ENCODE data around the gene SCAANT1.

Gene SCAANT1

DNA sequence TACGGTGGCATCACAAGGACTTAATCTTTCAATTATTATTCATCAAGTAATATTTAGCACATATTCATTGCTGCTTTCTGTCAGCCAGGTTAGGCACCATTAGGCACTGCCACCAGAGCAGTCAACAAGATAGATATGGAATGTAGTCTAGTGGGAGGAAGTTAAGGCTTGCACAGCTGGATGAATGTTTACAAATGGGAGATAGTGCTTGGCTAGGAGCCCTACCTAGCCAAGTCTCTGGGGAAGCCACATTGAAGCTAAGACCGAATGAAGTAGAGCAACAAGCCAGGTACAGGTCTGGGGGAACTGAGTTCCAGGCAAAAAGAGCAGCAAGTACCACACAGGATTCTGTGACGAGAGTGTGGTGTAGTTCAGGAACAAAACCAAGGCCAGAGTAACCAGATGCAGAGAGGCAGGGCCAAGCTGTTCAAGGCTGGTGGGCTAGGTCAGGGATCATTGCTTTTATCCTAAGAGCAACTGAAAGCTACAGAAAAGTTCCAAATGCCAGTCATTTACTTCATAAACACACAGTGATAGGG is 33.4 kb upstream of the SCAANT1 start:
- no peak overlapping the region for H3K27ac ChIP-seq
- TF ChIP-seq, protein P1, sequence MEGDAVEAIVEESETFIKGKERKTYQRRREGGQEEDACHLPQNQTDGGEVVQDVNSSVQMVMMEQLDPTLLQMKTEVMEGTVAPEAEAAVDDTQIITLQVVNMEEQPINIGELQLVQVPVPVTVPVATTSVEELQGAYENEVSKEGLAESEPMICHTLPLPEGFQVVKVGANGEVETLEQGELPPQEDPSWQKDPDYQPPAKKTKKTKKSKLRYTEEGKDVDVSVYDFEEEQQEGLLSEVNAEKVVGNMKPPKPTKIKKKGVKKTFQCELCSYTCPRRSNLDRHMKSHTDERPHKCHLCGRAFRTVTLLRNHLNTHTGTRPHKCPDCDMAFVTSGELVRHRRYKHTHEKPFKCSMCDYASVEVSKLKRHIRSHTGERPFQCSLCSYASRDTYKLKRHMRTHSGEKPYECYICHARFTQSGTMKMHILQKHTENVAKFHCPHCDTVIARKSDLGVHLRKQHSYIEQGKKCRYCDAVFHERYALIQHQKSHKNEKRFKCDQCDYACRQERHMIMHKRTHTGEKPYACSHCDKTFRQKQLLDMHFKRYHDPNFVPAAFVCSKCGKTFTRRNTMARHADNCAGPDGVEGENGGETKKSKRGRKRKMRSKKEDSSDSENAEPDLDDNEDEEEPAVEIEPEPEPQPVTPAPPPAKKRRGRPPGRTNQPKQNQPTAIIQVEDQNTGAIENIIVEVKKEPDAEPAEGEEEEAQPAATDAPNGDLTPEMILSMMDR (IDR thresholded peaks at IDR 0.05): no peak
- TF ChIP-seq ZFX (IDR thresholded peaks at IDR 0.05; ENCODE audit: borderline replicate concordance): no peak

DNA sequence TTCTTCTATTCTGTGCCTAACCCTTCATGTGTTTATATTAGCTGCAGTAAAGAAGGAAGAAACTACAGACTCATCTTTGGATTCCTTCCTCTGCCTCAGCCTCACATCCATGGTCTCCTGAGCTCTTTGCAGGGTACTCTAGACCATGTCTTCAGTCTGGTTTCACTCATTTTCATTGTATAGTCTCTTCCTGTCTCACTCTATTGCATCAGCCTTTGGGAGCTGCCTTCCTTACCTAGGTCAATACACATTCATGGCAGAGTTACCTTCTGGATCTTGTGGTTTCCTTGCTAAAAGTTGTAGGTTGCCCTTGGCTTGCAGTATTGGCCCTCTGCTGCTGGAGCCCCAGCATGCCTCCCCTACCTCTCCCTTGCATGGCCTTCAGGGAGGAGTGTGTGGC is 31.5 kb upstream of the SCAANT1 start:
- no peak overlapping the region for H3K27ac ChIP-seq
- no peak for TF ChIP-seq ZFX (IDR thresholded peaks at IDR 0.05; ENCODE audit: borderline replicate concordance)

- no peak overlapping the region for H3K27ac ChIP-seq
Observed at GRCh38 chr3:63942528-63942927, 30.3 kb upstream of the SCAANT1 start.

GRCh38 chr3:63940389-63940757 is 28.2 kb upstream of the SCAANT1 start:
- no peak for TF ChIP-seq ZFX (IDR thresholded peaks at IDR 0.05; ENCODE audit: borderline replicate concordance)
- TF ChIP-seq, protein P1 (IDR thresholded peaks at IDR 0.05): no peak
- H3K27ac ChIP-seq: no peak overlapping the region

More at GRCh38 chr3:63942528-63942927, 30.3 kb upstream of the SCAANT1 start:
- TF ChIP-seq, protein P1 (IDR thresholded peaks at IDR 0.05): no peak
- TF ChIP-seq ZFX (IDR thresholded peaks at IDR 0.05; ENCODE audit: borderline replicate concordance): no peak

DNA sequence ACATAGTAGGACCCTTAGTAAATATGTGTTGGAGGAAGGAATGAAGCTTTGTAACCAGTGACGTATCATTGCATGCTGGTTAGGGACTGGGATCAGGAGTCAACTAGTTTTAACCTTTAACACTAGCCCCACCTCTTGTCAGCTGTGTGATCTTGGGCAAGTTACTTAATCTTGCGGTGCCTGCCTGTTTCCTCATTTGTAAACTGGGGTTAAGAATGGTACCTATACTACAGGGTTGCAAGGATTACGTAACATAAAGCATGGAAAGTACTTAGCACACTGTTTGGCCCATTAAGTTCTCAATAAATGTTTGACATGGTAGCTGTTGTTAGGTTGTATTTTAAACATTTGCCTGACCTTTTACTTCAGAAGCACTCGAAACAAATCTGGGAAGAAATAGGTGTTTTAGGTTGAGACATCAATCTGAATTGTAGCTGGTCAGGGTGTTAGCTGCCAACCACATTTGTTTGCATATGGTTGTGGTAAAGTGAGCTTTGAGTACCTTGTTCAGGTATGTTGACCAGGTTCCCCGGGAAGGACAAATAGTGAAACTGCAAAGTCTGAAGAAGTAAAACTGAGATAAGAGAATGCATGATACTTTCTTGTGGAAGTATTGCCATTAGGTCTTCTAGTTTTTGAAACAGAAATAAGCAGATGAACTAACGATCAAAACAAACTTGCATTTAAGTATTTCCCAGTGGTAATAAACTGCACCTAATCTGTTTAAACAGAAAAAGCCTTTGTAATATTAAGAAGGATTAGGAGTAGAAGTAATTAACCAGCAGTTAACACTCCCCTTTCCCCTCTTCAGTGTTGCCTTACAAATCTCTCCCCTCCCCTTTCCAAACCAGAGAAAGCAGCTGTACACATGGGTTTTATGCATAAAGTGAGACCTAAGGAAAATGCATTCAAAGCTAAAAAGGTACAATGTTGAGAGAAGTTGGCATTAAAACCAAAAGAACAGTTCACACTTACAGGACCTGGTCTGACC is 25.8 kb upstream of the SCAANT1 start:
- no peak for TF ChIP-seq ZFX (IDR thresholded peaks at IDR 0.05; ENCODE audit: borderline replicate concordance)
- TF ChIP-seq, protein P1 (IDR thresholded peaks at IDR 0.05): no peak
- H3K27ac ChIP-seq: no peak overlapping the region

DNA sequence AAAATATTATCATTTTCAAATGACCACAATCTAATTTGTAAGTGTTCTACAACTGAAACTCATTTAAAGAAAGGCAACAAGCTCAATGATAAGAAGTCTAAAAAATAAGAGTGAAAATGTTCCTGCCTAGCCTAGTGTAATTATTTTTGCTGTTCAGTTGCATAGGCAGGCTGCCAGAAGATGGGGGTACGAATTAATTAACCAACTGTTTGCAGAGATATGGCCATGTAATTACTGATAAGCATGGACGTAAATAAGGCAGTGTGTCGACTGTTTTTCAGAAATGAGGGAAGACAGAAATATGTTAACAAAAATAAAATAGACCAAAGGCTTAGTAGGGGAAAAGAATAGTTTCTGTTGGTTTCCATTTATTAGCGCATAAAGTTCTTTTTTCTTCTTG is 24.7 kb upstream of the SCAANT1 start:
- H3K27ac ChIP-seq: no peak overlapping the region
- no peak for TF ChIP-seq ZFX (IDR thresholded peaks at IDR 0.05; ENCODE audit: borderline replicate concordance)
- TF ChIP-seq, protein P1 (IDR thresholded peaks at IDR 0.05): no peak

- H3K27ac ChIP-seq: no peak overlapping the region
- TF ChIP-seq, protein P1 (IDR thresholded peaks at IDR 0.05): no peak
- no peak for TF ChIP-seq ZFX (IDR thresholded peaks at IDR 0.05; ENCODE audit: borderline replicate concordance)
Observed at GRCh38 chr3:63934041-63934866, 22.1 kb upstream of the SCAANT1 start.
